ENCODE measurements around the gene ADGRV1.

The ADGRV1 gene

GRCh38 chr5:90878549-90879196 is 320.1 kb downstream of the ADGRV1 start:
- Histone ChIP-seq H3K9me2 (replicated peaks; ENCODE audit: control insufficient read depth, low read length) (no peaks in the 10 kb centered on the region), H3K27ac (ENCODE audit: low read depth, low read length) (no peak overlapping the region), H3K4me1 (ENCODE audit: control insufficient read depth, low read length) (no peaks in the 10 kb centered on the region), H3K36me3 (ENCODE audit: control insufficient read depth, low read length) (no peaks in the 10 kb centered on the region), H3K79me2 (ENCODE audit: control insufficient read depth, low read length) (no peaks in the 10 kb centered on the region), H3F3A (ENCODE audit: control insufficient read depth, insufficient read depth) (no peaks in the 10 kb centered on the region), H3K4me3 (ENCODE audit: low read length) (no peak overlapping the region), H3K9me3 (ENCODE audit: control insufficient read depth, insufficient read depth, low read length) (no peaks in the 10 kb centered on the region), H4K20me1 (ENCODE audit: control insufficient read depth, insufficient read depth, low read depth, low read length) (no peaks in the 10 kb centered on the region), H3K27me3 (ENCODE audit: control insufficient read depth, low read length) (peaks cover 10% of the 10 kb centered on the region), H3K4me2 (ENCODE audit: low read length) (no peak overlapping the region)
- no peak for TF ChIP-seq CTCF (IDR thresholded peaks at IDR 0.05; ENCODE audit: low read depth, low read length, poor library complexity, severe bottlenecking)
- TF ChIP-seq EZH2phosphoT487 (IDR thresholded peaks at IDR 0.05; ENCODE audit: borderline replicate concordance, low read length): no peak

DNA sequence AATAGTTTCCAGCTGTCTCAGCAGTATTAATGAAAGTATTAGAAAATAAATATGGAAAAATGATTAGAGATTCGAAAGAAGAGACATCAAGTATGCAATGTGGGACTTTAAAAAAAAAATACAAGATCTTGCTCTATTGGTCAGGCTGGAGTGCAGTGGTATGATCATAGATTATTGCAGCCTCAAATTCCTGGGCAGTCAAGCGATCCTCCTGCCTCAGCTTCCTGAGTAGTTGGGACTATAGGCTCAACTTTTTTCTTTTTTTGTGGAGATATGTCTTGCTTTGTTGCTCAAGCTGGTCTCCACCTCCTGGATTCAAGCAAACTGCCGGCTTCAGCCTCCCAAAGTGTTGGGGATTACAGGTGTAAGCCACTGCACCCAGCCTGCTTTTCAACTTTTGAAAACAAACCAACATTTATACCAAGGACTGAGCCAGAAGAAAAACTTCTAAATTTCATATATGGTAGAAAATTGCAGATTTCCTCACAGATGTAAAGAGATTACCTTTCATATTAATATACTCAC is 323.1 kb downstream of the ADGRV1 start:
- no peaks in the 10 kb centered on the region for H3K79me2 ChIP-seq (ENCODE audit: control insufficient read depth, low read length)
- TF ChIP-seq EZH2phosphoT487 (IDR thresholded peaks at IDR 0.05; ENCODE audit: borderline replicate concordance, low read length) (no peak), CTCF (IDR thresholded peaks at IDR 0.05; ENCODE audit: low read depth, low read length, poor library complexity, severe bottlenecking) (no peak)
- H3K4me1 ChIP-seq (ENCODE audit: control insufficient read depth, low read length): no peaks in the 10 kb centered on the region
- peaks cover 19% of the 10 kb centered on the region for H3K27me3 ChIP-seq (ENCODE audit: control insufficient read depth, low read length)
- H4K20me1 ChIP-seq (ENCODE audit: control insufficient read depth, insufficient read depth, low read depth, low read length): no peaks in the 10 kb centered on the region
- H3K4me3 ChIP-seq (ENCODE audit: low read length): no peak overlapping the region
- H3K27ac ChIP-seq (ENCODE audit: low read depth, low read length): no peak overlapping the region
- no peaks in the 10 kb centered on the region for H3K9me2 ChIP-seq (replicated peaks; ENCODE audit: control insufficient read depth, low read length)
- no peaks in the 10 kb centered on the region for H3K9me3 ChIP-seq (ENCODE audit: control insufficient read depth, insufficient read depth, low read length)
- H3K36me3 ChIP-seq (ENCODE audit: control insufficient read depth, low read length): no peaks in the 10 kb centered on the region
- no peaks in the 10 kb centered on the region for H3F3A ChIP-seq (ENCODE audit: control insufficient read depth, insufficient read depth)
- H3K4me2 ChIP-seq (ENCODE audit: low read length): no peak overlapping the region

DNA sequence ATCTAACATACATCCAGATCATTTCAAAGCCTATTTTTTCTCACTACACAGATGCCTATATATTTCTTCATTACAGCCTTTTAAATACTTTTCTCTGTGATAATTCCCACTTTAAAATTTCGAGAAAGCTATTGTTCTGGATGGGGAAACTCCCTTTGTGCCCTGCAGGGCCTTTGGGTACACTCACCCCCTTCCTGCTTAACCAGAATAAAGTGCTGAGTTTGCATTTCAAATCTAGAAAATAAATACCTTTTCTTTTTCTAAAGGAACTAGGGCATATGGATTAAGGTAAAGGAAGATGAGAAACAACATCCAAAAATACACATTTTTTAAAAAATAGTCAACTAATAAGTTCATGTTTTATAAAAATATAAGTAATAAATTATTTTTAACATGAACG is 323.9 kb downstream of the ADGRV1 start:
- Histone ChIP-seq H3K4me3 (ENCODE audit: low read length) (no peak overlapping the region), H3K36me3 (ENCODE audit: control insufficient read depth, low read length) (no peaks in the 10 kb centered on the region), H3K9me3 (ENCODE audit: control insufficient read depth, insufficient read depth, low read length) (no peaks in the 10 kb centered on the region), H3F3A (ENCODE audit: control insufficient read depth, insufficient read depth) (no peaks in the 10 kb centered on the region), H3K4me2 (ENCODE audit: low read length) (no peak overlapping the region), H3K27ac (ENCODE audit: low read depth, low read length) (no peak overlapping the region), H3K79me2 (ENCODE audit: control insufficient read depth, low read length) (no peaks in the 10 kb centered on the region), H3K27me3 (ENCODE audit: control insufficient read depth, low read length) (peaks cover 16% of the 10 kb centered on the region), H3K9me2 (replicated peaks; ENCODE audit: control insufficient read depth, low read length) (no peaks in the 10 kb centered on the region), H4K20me1 (ENCODE audit: control insufficient read depth, insufficient read depth, low read depth, low read length) (no peaks in the 10 kb centered on the region), H3K4me1 (ENCODE audit: control insufficient read depth, low read length) (no peaks in the 10 kb centered on the region)
- TF ChIP-seq EZH2phosphoT487 (IDR thresholded peaks at IDR 0.05; ENCODE audit: borderline replicate concordance, low read length) (no peak), CTCF (IDR thresholded peaks at IDR 0.05; ENCODE audit: low read depth, low read length, poor library complexity, severe bottlenecking) (no peak)

Data from DOHH2 (cell line).